ENCODE results near the gene GALM.

GALM gene

GRCh38 chr2:38765551-38765950 is 99.6 kb downstream of the GALM start:
- no peak for TF ChIP-seq TAF1 (IDR thresholded peaks at IDR 0.05; ENCODE audit: borderline replicate concordance, insufficient read depth, low read length)

- TF ChIP-seq TAF1 (IDR thresholded peaks at IDR 0.05; ENCODE audit: borderline replicate concordance, insufficient read depth, low read length) (no peak), POLR2AphosphoS5 (IDR thresholded peaks at IDR 0.05; ENCODE audit: low read depth, low read length) (no peak), FOXP2 (optimal IDR thresholded peaks at IDR 0.05; ENCODE audit: borderline replicate concordance, extremely low read depth, extremely low read length, insufficient read depth) (no peak), SIN3A (IDR thresholded peaks at IDR 0.05; ENCODE audit: borderline replicate concordance, insufficient read depth, low read length) (no peak), REST (IDR thresholded peaks at IDR 0.05; ENCODE audit: insufficient read depth in 1 of 2, low read depth in 2 of 2, low read length in 2 of 2) (no peak)
These were observed 105.7 kb downstream of the GALM start for GRCh38 chr2:38771632-38772031.

GRCh38 chr2:38775097-38775920 is 109.4 kb downstream of the GALM start:
- TF ChIP-seq SIN3A (IDR thresholded peaks at IDR 0.05; ENCODE audit: borderline replicate concordance, insufficient read depth, low read length) (no peak), FOXP2 (optimal IDR thresholded peaks at IDR 0.05; ENCODE audit: borderline replicate concordance, extremely low read depth, extremely low read length, insufficient read depth) (no peak), POLR2AphosphoS5 (IDR thresholded peaks at IDR 0.05; ENCODE audit: low read depth, low read length) (no peak), REST (IDR thresholded peaks at IDR 0.05; ENCODE audit: insufficient read depth in 1 of 2, low read depth in 2 of 2, low read length in 2 of 2) (no peak), TAF1 (IDR thresholded peaks at IDR 0.05; ENCODE audit: borderline replicate concordance, insufficient read depth, low read length) (no peak)

GRCh38 chr2:38775921-38776225 is 110.0 kb downstream of the GALM start:
- TF ChIP-seq SIN3A (IDR thresholded peaks at IDR 0.05; ENCODE audit: borderline replicate concordance, insufficient read depth, low read length), result no peak
- TF ChIP-seq REST (IDR thresholded peaks at IDR 0.05; ENCODE audit: insufficient read depth in 1 of 2, low read depth in 2 of 2, low read length in 2 of 2), result no peak
- no peak for TF ChIP-seq FOXP2 (optimal IDR thresholded peaks at IDR 0.05; ENCODE audit: borderline replicate concordance, extremely low read depth, extremely low read length, insufficient read depth)
- no peak for TF ChIP-seq TAF1 (IDR thresholded peaks at IDR 0.05; ENCODE audit: borderline replicate concordance, insufficient read depth, low read length)
- no peak for TF ChIP-seq POLR2AphosphoS5 (IDR thresholded peaks at IDR 0.05; ENCODE audit: low read depth, low read length)

- TF ChIP-seq SIN3A (IDR thresholded peaks at IDR 0.05; ENCODE audit: borderline replicate concordance, insufficient read depth, low read length) (no peak), TAF1 (IDR thresholded peaks at IDR 0.05; ENCODE audit: borderline replicate concordance, insufficient read depth, low read length) (no peak), FOXP2 (optimal IDR thresholded peaks at IDR 0.05; ENCODE audit: borderline replicate concordance, extremely low read depth, extremely low read length, insufficient read depth) (no peak), REST (IDR thresholded peaks at IDR 0.05; ENCODE audit: insufficient read depth in 1 of 2, low read depth in 2 of 2, low read length in 2 of 2) (no peak), POLR2AphosphoS5 (IDR thresholded peaks at IDR 0.05; ENCODE audit: low read depth, low read length) (no peak)
These were observed 110.6 kb downstream of the GALM start for GRCh38 chr2:38776531-38776930.

All from PFSK-1 (cell line).